Pancreas (tissue), 10 donors: Measurements from ENCODE around the gene TTC6. TPM values are rescaled to one million over a fixed set of nuclear protein-coding genes. Genes with fewer than 3 reads are reported as not detected.

Experiments
- ATAC-seq, 4 donors: fragments of 200-7000 bp; cut with Tn5 transposase; one replicate each; pipeline versions ENCODE4 v1.8.0 to v1.9.1; 2020; ENCODE audit warnings: mild to moderate bottlenecking in 4 of 4, moderate library complexity in 4 of 4
- DNase-seq, 6 donors: peaks; one replicate each; pipeline ENCODE4 v3.0.0-alpha.2; 2020
- FAIRE-seq: peaks from 2 replicates; lab custom pipeline; 2012; peaks lifted over from hg19 to GRCh38; lab: Jason Lieb, UNC
- H3K27ac ChIP-seq, 4 donors: fragments of 200-600 bp; sonication (generic); 1 replicate in 3 of 4; 2 replicates in 1 of 4; pipeline versions ENCODE4 v1.5.0 to v1.8.0; 2020
- H3K27me3 ChIP-seq, 4 donors: fragments of 200-600 bp; one replicate each; pipeline ENCODE4 v1.8.0; 2021
- H3K36me3 ChIP-seq, 3 donors: fragments of 200-600 bp; sonication (generic) in 1 of 3; one replicate each; pipeline versions ENCODE4 v1.5.0 to v1.8.0; 2020 to 2021
- H3K4me1 ChIP-seq, 3 donors: fragments of 200-600 bp; one replicate each; pipeline ENCODE4 v1.8.0; 2021
- H3K4me3 ChIP-seq, 4 donors: fragments of 200-600 bp; sonication (generic) in 2 of 4; one replicate each; pipeline versions ENCODE4 v1.5.0 to v1.8.0; 2020 to 2021
- H3K9me3 ChIP-seq, 4 donors: fragments of 200-600 bp; one replicate each; pipeline ENCODE4 v1.8.0; 2021
- WGBS, 2 donors: extraction: QIAGEN DNeasy Blood & Tissue Kit; methylation state at CpG; one replicate each; pipeline ENCODE4 v1.1.7; 2013; 5-methylcytosine and 5-hydroxymethylcytosine counted together
- intact Hi-C, 3 donors: fragments of 100-400 bp; cut with DNase I; formaldehyde crosslinking; loops; one replicate each; pipeline versions ENCODE4 v1.11.1 to v1.14.2; 2022
- polyA plus RNA-seq, 2 donors: library from polyadenylated mRNA; stranded (reverse); fragments of 200-250 nt; gene quantifications; one replicate each; pipeline ENCODE4 v1.2.3, GENCODE V29; 2013
- total RNA-seq, 6 donors: library from RNA; stranded (reverse); fragmentation: NEBNext Ultra II Directional in 4 of 6; extraction: Animal tissue kit (Norgen Biotek cat#: 25700) in 4 of 6; gene quantifications; one replicate each; pipeline versions ENCODE4 v1.2.1 to v1.2.4, GENCODE V29; 2021 to 2023
- TF ChIP-seq, protein P1 (sequence below), 4 donors: fragments of 200-600 bp; sonication (generic) in 3 of 4; IDR thresholded peaks; one replicate each; pipeline versions ENCODE4 v1.5.0 to v1.8.0; 2021; ENCODE audit warnings: antibody characterized with exemption in 4 of 4
- donor health status: healthy with polysubstance abuse.
- donor health status: DM: no; HTN: no; CAD: no; lungs with moderate emphysema.
- donor health status: DM: no; HTN: no; CAD: no.
- donor health status: control.
- donor health status: control.
- donor health status: Bipolar disorder and iron deficiency.
- donor health status: DM: yes; HTN: yes; CAD: no.
- donor health status: DM: no; HTN: no; CAD: no.
- donor health status: DM: no; HTN: no; CAD: no.
- donor health status: DM: yes; HTN: yes; CAD: no.

The TTC6 gene
- total and polyA plus RNA-seq, 8 donors = under 0.01 to 0.43 (median 0.19) TPM; not detected in 3

DNA sequence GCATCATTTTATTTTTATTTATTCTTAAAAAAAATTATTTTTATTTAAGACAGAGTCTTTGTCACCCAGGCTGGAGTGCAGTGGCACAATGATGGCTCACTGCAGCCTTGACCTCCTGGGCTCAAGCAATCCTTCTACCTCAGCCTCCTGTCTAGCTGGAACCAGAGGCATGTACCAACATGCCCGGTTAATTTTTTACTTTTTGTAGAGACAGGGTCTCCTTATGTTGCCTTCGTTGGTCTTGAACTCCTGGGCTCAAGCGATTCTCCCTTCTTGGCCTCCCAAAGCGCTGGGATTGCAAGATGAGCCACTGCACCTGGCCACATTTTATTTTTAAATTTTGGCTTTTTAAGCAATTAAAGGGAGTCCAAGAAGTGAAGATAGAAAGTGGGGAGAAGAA is 21.4 kb downstream of the TTC6 start:
- TF ChIP-seq, protein P1, sequence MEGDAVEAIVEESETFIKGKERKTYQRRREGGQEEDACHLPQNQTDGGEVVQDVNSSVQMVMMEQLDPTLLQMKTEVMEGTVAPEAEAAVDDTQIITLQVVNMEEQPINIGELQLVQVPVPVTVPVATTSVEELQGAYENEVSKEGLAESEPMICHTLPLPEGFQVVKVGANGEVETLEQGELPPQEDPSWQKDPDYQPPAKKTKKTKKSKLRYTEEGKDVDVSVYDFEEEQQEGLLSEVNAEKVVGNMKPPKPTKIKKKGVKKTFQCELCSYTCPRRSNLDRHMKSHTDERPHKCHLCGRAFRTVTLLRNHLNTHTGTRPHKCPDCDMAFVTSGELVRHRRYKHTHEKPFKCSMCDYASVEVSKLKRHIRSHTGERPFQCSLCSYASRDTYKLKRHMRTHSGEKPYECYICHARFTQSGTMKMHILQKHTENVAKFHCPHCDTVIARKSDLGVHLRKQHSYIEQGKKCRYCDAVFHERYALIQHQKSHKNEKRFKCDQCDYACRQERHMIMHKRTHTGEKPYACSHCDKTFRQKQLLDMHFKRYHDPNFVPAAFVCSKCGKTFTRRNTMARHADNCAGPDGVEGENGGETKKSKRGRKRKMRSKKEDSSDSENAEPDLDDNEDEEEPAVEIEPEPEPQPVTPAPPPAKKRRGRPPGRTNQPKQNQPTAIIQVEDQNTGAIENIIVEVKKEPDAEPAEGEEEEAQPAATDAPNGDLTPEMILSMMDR (IDR thresholded peaks at IDR 0.05) = no peak
- H3K9me3 ChIP-seq = peaks cover 0 to 5% (median 0%) of the 10 kb centered on the region in 4 donors
- no peak overlapping the region for H3K27ac ChIP-seq
- intact Hi-C loops = no loop called here
- no peaks in the 10 kb centered on the region for H3K36me3 ChIP-seq
- FAIRE-seq = no peak
- no peak overlapping the region for H3K4me3 ChIP-seq
- no peak for DNase-seq
- 91 to 92% methylated on average over 4 of the region's 4 CpGs for WGBS, 2 donors
- H3K27me3 ChIP-seq = no peaks in the 10 kb centered on the region
- H3K4me1 ChIP-seq = no peaks in the 10 kb centered on the region
- ATAC-seq = no peak

DNA sequence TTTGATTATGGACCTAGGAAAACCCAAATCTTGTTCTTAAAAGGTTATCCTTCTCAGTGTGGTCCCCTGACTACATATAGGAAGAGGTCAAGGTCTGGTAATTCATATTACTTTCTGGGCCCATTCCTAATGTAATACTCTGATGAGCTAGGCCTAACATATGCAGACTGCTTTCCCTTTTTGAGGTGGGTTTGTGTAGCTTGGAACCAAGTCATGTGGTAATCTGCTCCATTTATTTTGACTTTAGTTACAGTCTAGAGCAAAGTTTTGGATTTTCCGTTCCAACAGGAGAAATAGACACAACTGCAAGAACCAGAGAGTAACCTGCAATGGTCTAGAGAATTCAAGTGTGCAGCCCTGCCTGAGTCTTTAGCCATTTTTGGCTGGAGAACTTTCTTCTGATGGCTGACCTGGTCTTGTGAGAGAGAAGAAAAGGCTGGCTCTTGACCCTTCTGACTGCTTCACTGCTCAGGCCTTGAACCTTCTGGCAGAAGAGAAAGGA is 22.5 kb downstream of the TTC6 start:
- ATAC-seq = no peak
- Histone ChIP-seq H3K27me3 (no peaks in the 10 kb centered on the region), H3K36me3 (no peaks in the 10 kb centered on the region), H3K4me1 (no peaks in the 10 kb centered on the region), H3K4me3 (no peak overlapping the region), H3K27ac (no peak overlapping the region), H3K9me3 (peaks cover 0 to 5% (median 0%) of the 10 kb centered on the region in 4 donors)
- no peak for FAIRE-seq
- intact Hi-C loops = no loop called here
- TF ChIP-seq, protein P1 (IDR thresholded peaks at IDR 0.05) = no peak
- DNase-seq = no peak
- 96 to 100% methylated on average over 1 of the region's 1 CpG for WGBS, 2 donors

DNA sequence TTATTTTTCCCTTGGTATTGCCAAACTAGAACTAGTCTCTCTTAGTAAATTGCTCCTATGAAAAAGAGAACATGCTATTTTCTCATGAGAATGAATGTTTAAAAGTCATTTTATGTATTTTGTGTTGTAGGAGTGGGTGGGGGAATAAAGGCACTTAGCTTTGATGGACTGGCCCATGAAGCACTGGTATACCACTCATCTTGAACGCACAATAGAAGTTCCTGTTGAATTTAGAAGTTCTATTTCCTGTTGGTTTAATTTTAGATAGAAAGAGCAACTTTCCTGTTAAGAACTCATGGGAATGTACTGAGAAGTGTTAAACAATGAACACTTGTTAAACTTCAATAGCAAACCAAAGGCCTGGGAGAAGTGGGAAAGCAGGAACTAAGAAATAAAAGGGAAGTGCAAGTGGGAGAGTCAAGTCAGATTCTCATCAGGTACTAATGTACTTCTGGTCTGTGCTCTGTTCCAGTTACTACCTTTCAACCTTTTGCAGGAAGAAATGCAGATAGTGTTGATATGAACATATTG is 23.1 kb downstream of the TTC6 start:
- 60 to 62% methylated on average over 1 of the region's 1 CpG for WGBS, 2 donors
- peaks cover 0 to 5% (median 0%) of the 10 kb centered on the region in 4 donors for H3K9me3 ChIP-seq
- TF ChIP-seq, protein P1 (IDR thresholded peaks at IDR 0.05) = no peak
- intact Hi-C loops = no loop called here
- no peaks in the 10 kb centered on the region for H3K36me3 ChIP-seq
- H3K4me1 ChIP-seq = no peaks in the 10 kb centered on the region
- FAIRE-seq = no peak
- no peak overlapping the region for H3K4me3 ChIP-seq
- H3K27ac ChIP-seq = no peak overlapping the region
- no peaks in the 10 kb centered on the region for H3K27me3 ChIP-seq
- peak in 1 of 4 donors; percentile 26 for ATAC-seq
- no peak for DNase-seq

GRCh38 chr14:37620856-37621255 is 25.4 kb downstream of the TTC6 start:
- Histone ChIP-seq H3K27ac (no peak overlapping the region), H3K4me1 (no peaks in the 10 kb centered on the region), H3K27me3 (no peaks in the 10 kb centered on the region), H3K36me3 (no peaks in the 10 kb centered on the region), H3K4me3 (no peak overlapping the region), H3K9me3 (no peaks in the 10 kb centered on the region)
- no peak for ATAC-seq
- TF ChIP-seq, protein P1 (IDR thresholded peaks at IDR 0.05) = no peak
- no peak for FAIRE-seq
- intact Hi-C loops = no loop called here
- DNase-seq = no peak

DNA sequence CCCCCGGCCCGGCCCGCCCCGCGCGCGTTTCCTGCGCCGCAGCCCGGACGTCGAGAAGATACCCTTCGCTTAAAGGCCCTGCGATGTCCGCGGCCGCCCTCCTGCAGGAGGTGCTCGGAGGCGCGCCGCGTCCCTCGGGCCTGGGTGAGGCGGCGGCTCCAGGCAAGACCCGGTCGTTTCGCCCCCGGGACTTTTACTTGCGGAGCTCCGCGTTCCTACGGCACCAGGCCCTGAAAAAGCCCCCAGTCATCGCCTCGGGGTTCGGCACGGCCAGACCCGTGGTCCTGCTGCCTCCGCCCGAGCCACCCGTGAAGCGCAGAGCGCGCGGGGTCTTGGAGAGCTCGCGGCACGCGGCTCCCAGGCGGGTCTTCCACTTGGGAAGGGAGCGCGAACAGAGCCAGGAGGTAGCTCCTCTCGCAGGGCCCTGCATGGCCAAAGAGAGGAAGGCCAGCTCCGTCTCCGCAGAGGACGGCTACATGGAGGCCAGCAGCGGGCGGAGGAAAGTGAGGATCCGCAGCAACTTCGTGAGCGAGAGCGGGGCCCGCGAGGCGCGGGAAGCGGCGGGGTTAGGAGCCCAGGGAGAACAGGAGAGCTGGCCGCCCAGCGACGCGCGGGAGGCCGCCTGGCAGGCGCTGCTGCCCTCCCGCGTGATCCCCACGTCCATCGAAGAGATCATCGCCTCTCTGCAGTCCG is 26.9 kb downstream of the TTC6 start:
- H3K9me3 ChIP-seq = no peaks in the 10 kb centered on the region
- H3K27me3 ChIP-seq = no peaks in the 10 kb centered on the region
- intact Hi-C loops = no loop called here
- TF ChIP-seq, protein P1 (IDR thresholded peaks at IDR 0.05) = no peak
- 22 to 35% methylated on average over 81 of the region's 81 CpGs for WGBS, 2 donors
- peak overlapping the region in 1 of 4 donors; percentile 15 for H3K4me3 ChIP-seq
- peak in 1 of 6 donors; percentile 47 for DNase-seq
- H3K4me1 ChIP-seq = no peaks in the 10 kb centered on the region
- ATAC-seq = peak in 2 of 4 donors; percentile 14 to 24
- no peak overlapping the region for H3K27ac ChIP-seq
- FAIRE-seq = no peak
- no peaks in the 10 kb centered on the region for H3K36me3 ChIP-seq
